Measurements from ENCODE around the gene GP9.

GP9 gene

GRCh38 chr3:129059311-129059958 is 1.1 kb upstream of the GP9 start:
- H2AFZ ChIP-seq (ENCODE audit: low read length): no peak overlapping the region
- H3K4me2 ChIP-seq (ENCODE audit: low read length): no peak overlapping the region

GRCh38 chr3:129061023-129061887 is 676 bp downstream of the GP9 start:
- no peak for TF ChIP-seq CTCF (IDR thresholded peaks at IDR 0.05; ENCODE audit: low read length)
- no peak for TF ChIP-seq EZH2 (IDR thresholded peaks at IDR 0.05; ENCODE audit: borderline replicate concordance, low read length)
- no peaks in the 10 kb centered on the region for H4K20me1 ChIP-seq (ENCODE audit: insufficient read depth, low read length)
- no peak overlapping the region for H3K4me3 ChIP-seq (ENCODE audit: low read depth, low read length, poor library complexity, severe bottlenecking)
- H3K4me2 ChIP-seq (ENCODE audit: low read length): no peak overlapping the region
- H3F3A ChIP-seq (ENCODE audit: insufficient read depth, low read length): no peaks in the 10 kb centered on the region
- no peaks in the 10 kb centered on the region; the same call in none of the 2 replicates for H3K27me3 ChIP-seq (ENCODE audit: insufficient read depth, low read length)
- peaks cover 10% of the 10 kb centered on the region for H3K4me1 ChIP-seq (ENCODE audit: insufficient read depth, low read length, severe bottlenecking)
- H3K27ac ChIP-seq (ENCODE audit: low read depth, low read length, poor library complexity, severe bottlenecking): no peak overlapping the region
- no peaks in the 10 kb centered on the region for H3K79me2 ChIP-seq (ENCODE audit: insufficient read depth, low read length)
- H2AFZ ChIP-seq (ENCODE audit: low read length): no peak overlapping the region
- H3K36me3 ChIP-seq (ENCODE audit: insufficient read depth, low read length): no peaks in the 10 kb centered on the region
- H3K9me3 ChIP-seq (ENCODE audit: low read length): no peaks in the 10 kb centered on the region
- no peaks in the 10 kb centered on the region for H3K9me2 ChIP-seq (ENCODE audit: low read depth, low read length)
- no peak overlapping the region for H3K9ac ChIP-seq (ENCODE audit: low read length)

More at GRCh38 chr3:129059311-129059958, 1.1 kb upstream of the GP9 start:
- Histone ChIP-seq H3K4me3 (ENCODE audit: low read depth, low read length, poor library complexity, severe bottlenecking) (no peak overlapping the region), H3K4me1 (ENCODE audit: insufficient read depth, low read length, severe bottlenecking) (peaks cover 10% of the 10 kb centered on the region), H3K9me3 (ENCODE audit: low read length) (no peaks in the 10 kb centered on the region), H3K9me2 (ENCODE audit: low read depth, low read length) (no peaks in the 10 kb centered on the region), H3K36me3 (ENCODE audit: insufficient read depth, low read length) (no peaks in the 10 kb centered on the region), H3K79me2 (ENCODE audit: insufficient read depth, low read length) (no peaks in the 10 kb centered on the region), H3K9ac (ENCODE audit: low read length) (no peak overlapping the region), H4K20me1 (ENCODE audit: insufficient read depth, low read length) (no peaks in the 10 kb centered on the region), H3F3A (ENCODE audit: insufficient read depth, low read length) (no peaks in the 10 kb centered on the region), H3K27ac (ENCODE audit: low read depth, low read length, poor library complexity, severe bottlenecking) (no peak overlapping the region), H3K27me3 (ENCODE audit: insufficient read depth, low read length) (no peaks in the 10 kb centered on the region; the same call in none of the 2 replicates)
- TF ChIP-seq EZH2 (IDR thresholded peaks at IDR 0.05; ENCODE audit: borderline replicate concordance, low read length) (no peak), CTCF (IDR thresholded peaks at IDR 0.05; ENCODE audit: low read length) (no peak)

- Histone ChIP-seq H2AFZ (ENCODE audit: low read length) (no peak overlapping the region), H3K4me1 (ENCODE audit: insufficient read depth, low read length, severe bottlenecking) (peaks cover 10% of the 10 kb centered on the region), H3K36me3 (ENCODE audit: insufficient read depth, low read length) (no peaks in the 10 kb centered on the region), H3K4me2 (ENCODE audit: low read length) (no peak overlapping the region), H3K4me3 (ENCODE audit: low read depth, low read length, poor library complexity, severe bottlenecking) (no peak overlapping the region), H3F3A (ENCODE audit: insufficient read depth, low read length) (no peaks in the 10 kb centered on the region), H3K9me3 (ENCODE audit: low read length) (no peaks in the 10 kb centered on the region), H4K20me1 (ENCODE audit: insufficient read depth, low read length) (no peaks in the 10 kb centered on the region), H3K79me2 (ENCODE audit: insufficient read depth, low read length) (no peaks in the 10 kb centered on the region), H3K27me3 (ENCODE audit: insufficient read depth, low read length) (peaks cover 6% of the 10 kb centered on the region), H3K9ac (ENCODE audit: low read length) (no peak overlapping the region), H3K27ac (ENCODE audit: low read depth, low read length, poor library complexity, severe bottlenecking) (no peak overlapping the region), H3K9me2 (ENCODE audit: low read depth, low read length) (no peaks in the 10 kb centered on the region)
- TF ChIP-seq EZH2 (IDR thresholded peaks at IDR 0.05; ENCODE audit: borderline replicate concordance, low read length) (no peak), CTCF (IDR thresholded peaks at IDR 0.05; ENCODE audit: low read length) (no peak)
Observed at GRCh38 chr3:129061888-129062834, 1.6 kb downstream of the GP9 start.

Data from OCI-LY1 (cell line).